Measurements from ENCODE around the gene PSMD13. TPM values are rescaled to one million over a fixed set of nuclear protein-coding genes. Genes with fewer than 3 reads are reported as not detected.
"Not testable (repeated sequence)": the region's sequence is repeated elsewhere in the genome, so short reads cannot be mapped to it uniquely, and the experiment has no call there.

The PSMD13 gene
- total RNA-seq, 1 donor from 2014 or later = 137 TPM

GRCh38 chr11:218815-219593 lies 17.8 kb upstream of the PSMD13 start:
- H3K4me2 ChIP-seq (ENCODE audit: low read length) = no peak overlapping the region
- H3K79me2 ChIP-seq (ENCODE audit: insufficient read depth, low read length) = peaks cover 3% of the 10 kb centered on the region
- H3K4me1 Mint-ChIP-seq (ENCODE audit: low read depth, unreplicated experiment) = peaks cover 12% of the 10 kb centered on the region
- no peak overlapping the region for H3K27ac ChIP-seq (ENCODE audit: low read depth, low read length)
- H3K4me1 ChIP-seq (ENCODE audit: insufficient read depth, low read length) = no peaks in the 10 kb centered on the region
- H3K9me3 Mint-ChIP-seq (ENCODE audit: unreplicated experiment) = no peaks in the 10 kb centered on the region
- no peak overlapping the region for H3K4me3 ChIP-seq (ENCODE audit: insufficient read depth, low read depth, low read length)
- no peak for DNase-seq (ENCODE audit: low read depth)
- H4K20me1 ChIP-seq (ENCODE audit: insufficient read depth, low read length) = peaks cover 24% of the 10 kb centered on the region
- peaks cover 20% of the 10 kb centered on the region for H3K36me3 ChIP-seq (ENCODE audit: insufficient read depth, low read length)
- H3K36me3 Mint-ChIP-seq (ENCODE audit: low read depth, unreplicated experiment) = peaks cover 19% of the 10 kb centered on the region
- no peak overlapping the region for H3K4me3 Mint-ChIP-seq (ENCODE audit: unreplicated experiment)
- no peak overlapping the region for H2AFZ ChIP-seq (ENCODE audit: low read depth, low read length)
- no peak for FAIRE-seq
- H3K27ac Mint-ChIP-seq (ENCODE audit: unreplicated experiment) = peak overlapping the region; percentile 12
- TF ChIP-seq EZH2 (IDR thresholded peaks at IDR 0.05; ENCODE audit: insufficient read depth, low read length) (no peak), CTCF (IDR thresholded peaks at IDR 0.05; ENCODE audit: insufficient read depth, low read depth, low read length) (no peak)
- no peaks in the 10 kb centered on the region for H3K9me3 ChIP-seq (ENCODE audit: insufficient read depth, low read depth, low read length)
- H3K9ac ChIP-seq (ENCODE audit: low read length) = no peak overlapping the region
- H3K27me3 ChIP-seq (ENCODE audit: insufficient read depth, low read length) = no peaks in the 10 kb centered on the region
- no peaks in the 10 kb centered on the region for H3K27me3 Mint-ChIP-seq (ENCODE audit: low read depth, unreplicated experiment)

- H3K27ac ChIP-seq (ENCODE audit: low read depth, low read length); H3K9me3 ChIP-seq (ENCODE audit: insufficient read depth, low read depth, low read length); H3K27ac Mint-ChIP-seq (ENCODE audit: unreplicated experiment); H3K79me2 ChIP-seq (ENCODE audit: insufficient read depth, low read length); H3K4me1 Mint-ChIP-seq (ENCODE audit: low read depth, unreplicated experiment); H3K27me3 Mint-ChIP-seq (ENCODE audit: low read depth, unreplicated experiment); H3K36me3 ChIP-seq (ENCODE audit: insufficient read depth, low read length); H3K4me1 ChIP-seq (ENCODE audit: insufficient read depth, low read length); H2AFZ ChIP-seq (ENCODE audit: low read depth, low read length); H3K9ac ChIP-seq (ENCODE audit: low read length); H3K4me2 ChIP-seq (ENCODE audit: low read length); H3K27me3 ChIP-seq (ENCODE audit: insufficient read depth, low read length); H4K20me1 ChIP-seq (ENCODE audit: insufficient read depth, low read length); DNase-seq (ENCODE audit: low read depth); H3K9me3 Mint-ChIP-seq (ENCODE audit: unreplicated experiment); H3K4me3 Mint-ChIP-seq (ENCODE audit: unreplicated experiment); H3K4me3 ChIP-seq (ENCODE audit: insufficient read depth, low read depth, low read length): not testable (repeated sequence)
- H3K36me3 Mint-ChIP-seq (ENCODE audit: low read depth, unreplicated experiment) = peaks cover 13% of the 10 kb centered on the region
- peak; percentile 17 for FAIRE-seq
These were observed 16.0 kb upstream of the PSMD13 start for GRCh38 chr11:220641-221215.

DNA sequence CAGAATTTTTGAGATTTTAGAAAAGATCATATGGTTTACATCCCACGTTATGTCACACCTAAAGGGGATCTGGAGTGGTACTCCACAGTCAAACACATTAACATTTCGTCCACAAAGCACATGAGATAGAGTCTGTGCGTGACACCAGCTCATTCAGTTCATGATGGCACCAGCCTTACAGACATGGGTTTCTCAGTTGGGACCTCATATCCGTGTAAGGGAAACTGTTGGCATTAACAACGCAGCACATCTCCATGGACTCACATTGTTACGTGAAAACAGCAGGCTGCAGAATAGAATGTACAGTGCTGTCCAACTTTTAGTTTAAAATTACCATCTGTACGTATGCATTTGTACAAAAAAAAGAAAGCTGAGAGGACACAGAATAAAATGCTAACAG lies 15.2 kb upstream of the PSMD13 start:
- Mint-ChIP-seq H3K9me3 (ENCODE audit: unreplicated experiment) (no peaks in the 10 kb centered on the region), H3K4me1 (ENCODE audit: low read depth, unreplicated experiment) (peaks cover 6% of the 10 kb centered on the region), H3K4me3 (ENCODE audit: unreplicated experiment) (no peak overlapping the region), H3K36me3 (ENCODE audit: low read depth, unreplicated experiment) (peaks cover 11% of the 10 kb centered on the region), H3K27ac (ENCODE audit: unreplicated experiment) (no peak overlapping the region), H3K27me3 (ENCODE audit: low read depth, unreplicated experiment) (no peaks in the 10 kb centered on the region)
- no peaks in the 10 kb centered on the region for H3K9me3 ChIP-seq (ENCODE audit: insufficient read depth, low read depth, low read length)
- H2AFZ ChIP-seq (ENCODE audit: low read depth, low read length) = no peak overlapping the region
- no peaks in the 10 kb centered on the region for H3K27me3 ChIP-seq (ENCODE audit: insufficient read depth, low read length)
- no peak for TF ChIP-seq CTCF (IDR thresholded peaks at IDR 0.05; ENCODE audit: insufficient read depth, low read depth, low read length)
- no peak for TF ChIP-seq EZH2 (IDR thresholded peaks at IDR 0.05; ENCODE audit: insufficient read depth, low read length)
- H3K27ac ChIP-seq (ENCODE audit: low read depth, low read length) = no peak overlapping the region
- no peak for FAIRE-seq
- no peak overlapping the region for H3K4me3 ChIP-seq (ENCODE audit: insufficient read depth, low read depth, low read length)
- H3K9ac ChIP-seq (ENCODE audit: low read length) = no peak overlapping the region
- no peaks in the 10 kb centered on the region for H3K79me2 ChIP-seq (ENCODE audit: insufficient read depth, low read length)
- H3K36me3 ChIP-seq (ENCODE audit: insufficient read depth, low read length) = no peaks in the 10 kb centered on the region
- H4K20me1 ChIP-seq (ENCODE audit: insufficient read depth, low read length) = no peaks in the 10 kb centered on the region
- no peak for DNase-seq (ENCODE audit: low read depth)
- no peaks in the 10 kb centered on the region for H3K4me1 ChIP-seq (ENCODE audit: insufficient read depth, low read length)
- H3K4me2 ChIP-seq (ENCODE audit: low read length) = no peak overlapping the region
